Hepatocyte (in vitro differentiated cells): ENCODE results near the gene CCDC150. TPM values are rescaled to one million over a fixed set of nuclear protein-coding genes. Genes with fewer than 3 reads are reported as not detected.
A peak's percentile ranks its signal among the peaks of the same experiment; 100 is the strongest.

Experiments
- DNase-seq: peaks from one replicate; pipeline ENCODE4 v3.0.0-alpha.2; 2016; ENCODE audit warnings: low spot score
- H2AFZ ChIP-seq: fragments of 200-600 bp; sonication (generic); 2 replicates; pipeline ENCODE4 v1.6.0; 2016; ENCODE audit warnings: antibody characterized with exemption, mild to moderate bottlenecking
- H3K27ac ChIP-seq: fragments of 200-600 bp; sonication (generic); 2 replicates; pipeline ENCODE4 v1.5.1; 2016; ENCODE audit warnings: mild to moderate bottlenecking
- H3K27me3 ChIP-seq: fragments of 200-600 bp; sonication (generic); 2 replicates; pipeline ENCODE4 v1.6.1; 2016
- H3K36me3 ChIP-seq: fragments of 200-600 bp; sonication (generic); replicated peaks from 2 replicates; pipeline ENCODE4 v1.5.1; 2016; ENCODE audit warnings: low read depth; ENCODE audit not compliant: insufficient read depth
- H3K4me1 ChIP-seq: fragments of 200-600 bp; sonication (generic); 2 replicates; pipeline ENCODE4 v1.5.1; 2016; ENCODE audit warnings: mild to moderate bottlenecking, moderate library complexity; ENCODE audit not compliant: insufficient read depth
- H3K4me2 ChIP-seq: fragments of 200-600 bp; sonication (generic); 2 replicates; pipeline ENCODE4 v1.6.0; 2016
- H3K4me3 ChIP-seq: fragments of 200-600 bp; sonication (generic); 2 replicates; pipeline ENCODE4 v1.5.1; 2016; ENCODE audit warnings: mild to moderate bottlenecking
- H3K79me2 ChIP-seq: fragments of 200-600 bp; sonication (generic); 2 replicates; pipeline ENCODE4 v1.6.0; 2017; ENCODE audit warnings: mild to moderate bottlenecking
- H3K9me2 ChIP-seq: fragments of 200-600 bp; sonication (generic); replicated peaks from 2 replicates; pipeline ENCODE4 v1.6.0; 2017; ENCODE audit warnings: mild to moderate bottlenecking; ENCODE audit not compliant: insufficient read depth
- H3K9me3 ChIP-seq: fragments of 200-600 bp; sonication (generic); 2 replicates; pipeline ENCODE4 v1.5.1; 2016; ENCODE audit warnings: low read depth, mild to moderate bottlenecking
- H4K20me1 ChIP-seq: fragments of 200-600 bp; sonication (generic); 2 replicates; pipeline ENCODE4 v1.6.0; 2016; ENCODE audit warnings: mild to moderate bottlenecking; ENCODE audit not compliant: insufficient read depth, poor library complexity, severe bottlenecking
- CTCF ChIP-seq: fragments of 200-600 bp; sonication (generic); IDR thresholded peaks from 2 replicates; pipeline ENCODE4 v1.5.1; 2016; ENCODE audit warnings: antibody characterized with exemption, mild to moderate bottlenecking; ENCODE audit not compliant: poor library complexity
- EZH2 ChIP-seq: fragments of 200-600 bp; sonication (generic); IDR thresholded peaks from 2 replicates; pipeline ENCODE4 v1.6.1; 2016; ENCODE audit warnings: antibody characterized with exemption, mild to moderate bottlenecking, borderline replicate concordance
- EZH2phosphoT487 ChIP-seq: fragments of 200-600 bp; sonication (generic); IDR thresholded peaks from one replicate; pipeline ENCODE4 v1.6.1; 2018; ENCODE audit warnings: antibody characterized with exemption, mild to moderate bottlenecking, low read depth, moderate library complexity; ENCODE audit not compliant: unreplicated experiment, severe bottlenecking
- WGBS: methylation state at CpG from one replicate; pipeline ENCODE4 v1.1.6; 2016; ENCODE audit warnings: low lambda C conversion rate; ENCODE audit errors: missing lambda C conversion rate; 5-methylcytosine and 5-hydroxymethylcytosine counted together
- polyA plus RNA-seq: library from polyadenylated mRNA; unstranded; fragments of >200 nt; fragmentation: Nextera tagmentation; extraction: Ambion mirVana; gene quantifications from 2 replicates; pipeline ENCODE4 v1.2.1, GENCODE V29; 2016
- total RNA-seq: library from RNA; depleted of rRNA; stranded (reverse); fragments of >200 nt; gene quantifications from 2 replicates; pipeline ENCODE4 v1.2.3, GENCODE V29; 2014

The CCDC150 gene
- total and polyA plus RNA-seq, 2 experiments from 2014 or later = 6.2 to 6.6 TPM

- 31% methylated on average over 6 of the region's 6 CpGs for WGBS
- Histone ChIP-seq H3K27me3 (no peaks in the 10 kb centered on the region), H3K4me1 (peaks cover 7% of the 10 kb centered on the region), H3K4me3 (no peak overlapping the region), H3K27ac (peak overlapping the region; percentile 71), H3K36me3 (no peaks in the 10 kb centered on the region), H2AFZ (peak overlapping the region; percentile 28), H3K9me3 (no peaks in the 10 kb centered on the region), H3K9me2 (no peaks in the 10 kb centered on the region), H4K20me1 (no peaks in the 10 kb centered on the region), H3K79me2 (no peaks in the 10 kb centered on the region), H3K4me2 (peak overlapping the region; percentile 59)
- DNase-seq = peak; percentile 75
- TF ChIP-seq EZH2 (no peak), CTCF (no peak), EZH2phosphoT487 (no peak)
Observed at GRCh38 chr2:196719110-196719872, 79.8 kb downstream of the CCDC150 start.

- H3K27me3 ChIP-seq = no peaks in the 10 kb centered on the region
- no peak overlapping the region for H3K27ac ChIP-seq
- H3K9me3 ChIP-seq = no peaks in the 10 kb centered on the region
- no peak overlapping the region for H3K4me2 ChIP-seq
- H4K20me1 ChIP-seq = no peaks in the 10 kb centered on the region
- no peak for TF ChIP-seq CTCF
- no peak for TF ChIP-seq EZH2
- TF ChIP-seq EZH2phosphoT487 = no peak
- no peaks in the 10 kb centered on the region for H3K79me2 ChIP-seq
- no peak for DNase-seq
- H2AFZ ChIP-seq = no peak overlapping the region
- no peak overlapping the region for H3K4me3 ChIP-seq
- no peaks in the 10 kb centered on the region for H3K36me3 ChIP-seq
- H3K4me1 ChIP-seq = peaks cover 7% of the 10 kb centered on the region
- no peaks in the 10 kb centered on the region for H3K9me2 ChIP-seq
Observed at GRCh38 chr2:196723571-196723970, 84.1 kb downstream of the CCDC150 start.

- Histone ChIP-seq H3K27me3 (no peaks in the 10 kb centered on the region), H3K4me2 (no peak overlapping the region), H3K79me2 (no peaks in the 10 kb centered on the region), H3K4me3 (no peak overlapping the region), H3K36me3 (no peaks in the 10 kb centered on the region), H3K4me1 (no peaks in the 10 kb centered on the region), H3K27ac (no peak overlapping the region), H3K9me2 (no peaks in the 10 kb centered on the region), H2AFZ (no peak overlapping the region), H4K20me1 (no peaks in the 10 kb centered on the region), H3K9me3 (no peaks in the 10 kb centered on the region)
- DNase-seq = no peak
- no peak for TF ChIP-seq CTCF
- TF ChIP-seq EZH2 = no peak
- no peak for TF ChIP-seq EZH2phosphoT487
- 69% methylated on average over 3 of the region's 3 CpGs for WGBS
Observed at GRCh38 chr2:196725218-196725617, 85.7 kb downstream of the CCDC150 start.
